GM18870 (cell line): ENCODE data around the gene MED28.
"Not testable (repeated sequence)": the region's sequence is repeated elsewhere in the genome, so short reads cannot be mapped to it uniquely, and the experiment has no call there.

Experiments used
- ATAC-seq: cut with Tn5 transposase; IDR thresholded peaks from one replicate; pipeline ENCODE4 v1.9.1; 2021; ENCODE audit warnings: moderate library complexity; ENCODE audit not compliant: unreplicated experiment

The MED28 gene

GRCh38 chr4:17616283-17616682 lies 1.8 kb downstream of the MED28 start:
- ATAC-seq: no peak

GRCh38 chr4:17618926-17619325 lies 4.5 kb downstream of the MED28 start:
- no peak for ATAC-seq

- ATAC-seq: no peak
Observed at GRCh38 chr4:17619416-17620105, 5.1 kb downstream of the MED28 start.

- no peak for ATAC-seq
Observed at GRCh38 chr4:17623451-17624001, 9.1 kb downstream of the MED28 start.

- no peak for ATAC-seq
Observed at GRCh38 chr4:17624821-17625220, 10.4 kb downstream of the MED28 start.

- ATAC-seq: no peak
Observed at GRCh38 chr4:17630228-17630627, 15.8 kb downstream of the MED28 start.

- ATAC-seq: no peak
Observed at GRCh38 chr4:17633600-17633999, 19.2 kb downstream of the MED28 start.

- ATAC-seq: no peak
Observed at GRCh38 chr4:17635056-17635455, 20.6 kb downstream of the MED28 start.

GRCh38 chr4:17636341-17636695 lies 21.9 kb downstream of the MED28 start:
- no peak for ATAC-seq

- ATAC-seq: peak; percentile 82
Observed at GRCh38 chr4:17636696-17637622, 22.5 kb downstream of the MED28 start.

GRCh38 chr4:17639136-17639535 lies 24.7 kb downstream of the MED28 start:
- no peak for ATAC-seq

- ATAC-seq: no peak
Observed at GRCh38 chr4:17642398-17642783, 27.9 kb downstream of the MED28 start.

GRCh38 chr4:17646693-17647092 lies 32.3 kb downstream of the MED28 start:
- ATAC-seq: no peak

GRCh38 chr4:17647176-17647806 lies 32.9 kb downstream of the MED28 start:
- no peak for ATAC-seq

GRCh38 chr4:17647927-17648326 lies 33.5 kb downstream of the MED28 start:
- ATAC-seq: no peak

GRCh38 chr4:17650406-17650805 lies 36.0 kb downstream of the MED28 start:
- no peak for ATAC-seq

- ATAC-seq: no peak
Observed at GRCh38 chr4:17654701-17655100, 40.3 kb downstream of the MED28 start.

GRCh38 chr4:17657090-17657489 lies 42.6 kb downstream of the MED28 start:
- ATAC-seq: no peak

GRCh38 chr4:17657849-17658248 lies 43.4 kb downstream of the MED28 start:
- ATAC-seq: no peak

- ATAC-seq: not testable (repeated sequence)
Observed at GRCh38 chr4:17659196-17659595, 44.8 kb downstream of the MED28 start.

GRCh38 chr4:17662694-17663093 lies 48.3 kb downstream of the MED28 start:
- no peak for ATAC-seq
